HG03460 (cell line): ENCODE results near the gene POLE3.
"Not testable (repeated sequence)": the region's sequence is repeated elsewhere in the genome, so short reads cannot be mapped to it uniquely, and the experiment has no call there.

Experiments
- ATAC-seq: cut with Tn5 transposase; IDR thresholded peaks from one replicate; pipeline ENCODE4 v1.9.1; 2021; ENCODE audit not compliant: unreplicated experiment

The POLE3 gene

GRCh38 chr9:113376634-113377567, 33.6 kb downstream of the POLE3 start, which contains the start of gene HDHD3:
TSS of gene HDHD3 (minus strand) at chr9:113376986. CDS start at chr9:113374354, 2,632 bp downstream.
- ATAC-seq = peak; percentile 63

- no peak for ATAC-seq
Measured at GRCh38 chr9:113375057-113376023, 35.1 kb downstream of the POLE3 start.

GRCh38 chr9:113373676-113374392, 36.6 kb downstream of the POLE3 start:
- no peak for ATAC-seq

- ATAC-seq = no peak
Measured at GRCh38 chr9:113373256-113373655, 37.2 kb downstream of the POLE3 start.

GRCh38 chr9:113372059-113372458, 38.4 kb downstream of the POLE3 start:
- ATAC-seq = no peak

- ATAC-seq = no peak
Measured at GRCh38 chr9:113370806-113371325, 39.6 kb downstream of the POLE3 start.

GRCh38 chr9:113369855-113370140, 40.7 kb downstream of the POLE3 start:
- ATAC-seq = no peak

- ATAC-seq = no peak
Measured at GRCh38 chr9:113368982-113369854, 41.3 kb downstream of the POLE3 start.

GRCh38 chr9:113368348-113368981, 42.0 kb downstream of the POLE3 start:
- no peak for ATAC-seq

- not testable (repeated sequence) for ATAC-seq
Measured at GRCh38 chr9:113365652-113366051, 44.8 kb downstream of the POLE3 start.

GRCh38 chr9:113364951-113365350, 45.5 kb downstream of the POLE3 start:
- ATAC-seq = no peak

- ATAC-seq = no peak
Measured at GRCh38 chr9:113363336-113363735, 47.1 kb downstream of the POLE3 start.

GRCh38 chr9:113361304-113362018, 49.0 kb downstream of the POLE3 start:
- ATAC-seq = no peak

GRCh38 chr9:113360242-113360842, 50.1 kb downstream of the POLE3 start:
- no peak for ATAC-seq

GRCh38 chr9:113359385-113359784, 51.1 kb downstream of the POLE3 start:
- ATAC-seq = no peak
